Esophagus muscularis mucosa (tissue), 4 donors: ENCODE measurements around the gene QSOX2. TPM values are rescaled to one million over a fixed set of nuclear protein-coding genes. Genes with fewer than 3 reads are reported as not detected.

Experiments
- DNase-seq: peaks from one replicate; pipeline ENCODE4 v3.0.0-alpha.2; 2017; ENCODE audit errors: extremely low spot score
- H3K27ac ChIP-seq, 4 donors: fragments of 200-600 bp; sonication (generic); replicated peaks in 1 of 4; 1 replicate in 3 of 4; 2 replicates in 1 of 4; pipeline ENCODE4 v1.5.1; 2016 to 2019; ENCODE audit warnings: mild to moderate bottlenecking in 1 of 4
- H3K27me3 ChIP-seq, 4 donors: fragments of 200-600 bp; sonication (generic); one replicate each; pipeline versions ENCODE4 v1.5.1 to v1.6.0; 2016 to 2019
- H3K36me3 ChIP-seq, 4 donors: fragments of 200-600 bp; sonication (generic); one replicate each; pipeline ENCODE4 v1.5.1; 2016 to 2019
- H3K4me1 ChIP-seq, 4 donors: fragments of 200-600 bp; sonication (generic); one replicate each; pipeline ENCODE4 v1.5.1; 2016 to 2019
- H3K4me3 ChIP-seq, 4 donors: fragments of 200-600 bp; sonication (generic); 1 replicate in 2 of 4; 2 replicates in 2 of 4; pipeline ENCODE4 v1.5.1; 2016 to 2019; ENCODE audit warnings: mild to moderate bottlenecking in 4 of 4, moderate library complexity in 1 of 4
- H3K9me3 ChIP-seq, 4 donors: fragments of 200-600 bp; sonication (generic); 1 replicate in 3 of 4; 2 replicates in 1 of 4; pipeline ENCODE4 v1.5.1; 2016 to 2019
- CTCF ChIP-seq, 3 experiments: fragments of 200-600 bp in 2 of 3; fragments of 450-650 bp in 1 of 3; sonication (generic) in 2 of 3; IDR thresholded peaks; one replicate each; pipeline ENCODE4 v1.5.1; 2017 to 2019; ENCODE audit warnings: antibody characterized with exemption in 3 of 3, mild to moderate bottlenecking in 2 of 3, moderate library complexity in 1 of 3
- EP300 ChIP-seq: sonication (generic); formaldehyde crosslinking; IDR thresholded peaks from one replicate; pipeline ENCODE4 v1.6.1; 2017; ENCODE audit warnings: antibody characterized with exemption
- POLR2A ChIP-seq: fragments of 450-650 bp; IDR thresholded peaks from one replicate; pipeline ENCODE4 v1.6.1; 2017; ENCODE audit warnings: antibody characterized with exemption, moderate library complexity, mild to moderate bottlenecking, low read depth
- POLR2AphosphoS5 ChIP-seq, 2 donors: sonication (generic); formaldehyde crosslinking; IDR thresholded peaks; one replicate each; pipeline ENCODE4 v1.6.1; 2017; ENCODE audit warnings: antibody characterized with exemption in 2 of 2
- WGBS: methylation state at CpG from one replicate; pipeline ENCODE4 v1.1.5; 2018; 5-methylcytosine and 5-hydroxymethylcytosine counted together
- intact Hi-C: fragments of 100-400 bp; cut with DNase I; formaldehyde crosslinking; loops from one replicate; pipeline ENCODE4 v1.15.1; 2023
- total RNA-seq, 4 donors: library from RNA; depleted of rRNA; stranded (reverse); fragments of >200 nt; gene quantifications; one replicate each; pipeline versions ENCODE4 v1.1.0 to v1.2.1, GENCODE V29; 2016

Gene QSOX2
- total RNA-seq, 4 donors from 2014 or later = 5.4 to 7.6 (median 6.3) TPM

- intact Hi-C loops = no loop called here
- no peaks in the 10 kb centered on the region for H3K9me3 ChIP-seq
- peaks cover 0 to 65% (median 0%) of the 10 kb centered on the region in 4 donors for H3K27me3 ChIP-seq
- 87% methylated on average over 14 of the region's 14 CpGs for WGBS
- H3K27ac ChIP-seq = no peak overlapping the region
- no peak for DNase-seq
- TF ChIP-seq POLR2AphosphoS5 (IDR thresholded peaks at IDR 0.05) (no peak), CTCF (IDR thresholded peaks at IDR 0.05) (no peak), EP300 (no peak), POLR2A (no peak)
- H3K4me3 ChIP-seq = no peak overlapping the region
- no peaks in the 10 kb centered on the region for H3K4me1 ChIP-seq
- H3K36me3 ChIP-seq = no peaks in the 10 kb centered on the region
Observed at GRCh38 chr9:136177224-136177623, 68.4 kb downstream of the QSOX2 start.

GRCh38 chr9:136175616-136176197, 69.9 kb downstream of the QSOX2 start:
- 52% methylated on average over 10 of the region's 12 CpGs for WGBS
- intact Hi-C loops = no loop called here

GRCh38 chr9:136174779-136175615, 70.6 kb downstream of the QSOX2 start:
- Histone ChIP-seq H3K27me3 (peaks cover 0 to 75% (median 2%) of the 10 kb centered on the region in 4 donors), H3K4me3 (no peak overlapping the region), H3K9me3 (no peaks in the 10 kb centered on the region), H3K4me1 (no peaks in the 10 kb centered on the region), H3K36me3 (no peaks in the 10 kb centered on the region), H3K27ac (no peak overlapping the region)
- 66% methylated on average over 6 of the region's 8 CpGs for WGBS
- TF ChIP-seq EP300 (no peak), CTCF (IDR thresholded peaks at IDR 0.05) (no peak), POLR2AphosphoS5 (IDR thresholded peaks at IDR 0.05) (no peak), POLR2A (no peak)
- DNase-seq = no peak
- intact Hi-C loops = no loop called here

More at GRCh38 chr9:136175616-136176197, 69.9 kb downstream of the QSOX2 start:
- no peak for DNase-seq
- peaks cover 0 to 74% (median 1%) of the 10 kb centered on the region in 4 donors for H3K27me3 ChIP-seq
- H3K36me3 ChIP-seq = no peaks in the 10 kb centered on the region
- no peaks in the 10 kb centered on the region for H3K4me1 ChIP-seq
- TF ChIP-seq POLR2AphosphoS5 (IDR thresholded peaks at IDR 0.05) (no peak), CTCF (IDR thresholded peaks at IDR 0.05) (no peak), POLR2A (no peak), EP300 (no peak)
- H3K4me3 ChIP-seq = no peak overlapping the region
- no peaks in the 10 kb centered on the region for H3K9me3 ChIP-seq
- no peak overlapping the region for H3K27ac ChIP-seq

GRCh38 chr9:136173648-136174290, 71.8 kb downstream of the QSOX2 start:
- Histone ChIP-seq H3K4me3 (no peak overlapping the region), H3K4me1 (no peaks in the 10 kb centered on the region), H3K27ac (no peak overlapping the region), H3K36me3 (no peaks in the 10 kb centered on the region), H3K9me3 (no peaks in the 10 kb centered on the region), H3K27me3 (peaks cover 0 to 75% (median 6%) of the 10 kb centered on the region in 4 donors)
- intact Hi-C loops = no loop called here
- WGBS = 75% methylated on average over 8 of the region's 14 CpGs
- TF ChIP-seq POLR2AphosphoS5 (IDR thresholded peaks at IDR 0.05) (no peak), EP300 (no peak), POLR2A (no peak), CTCF (IDR thresholded peaks at IDR 0.05) (no peak)
- no peak for DNase-seq
